ENCODE results near the gene ANXA11. TPM values are rescaled to one million over a fixed set of nuclear protein-coding genes. Genes with fewer than 3 reads are reported as not detected.

ANXA11 gene
- total and polyA plus RNA-seq, 2 of the 4 experiments (the other 2 are of a cell fraction) = 39.4 to 109 TPM

- Histone ChIP-seq H4K8ac (ENCODE audit: low read depth in 2 of 2, low read length in 2 of 2) (peak overlapping the region; percentile 62 to 86; a peak in 2 of 4 replicates), H2AK9ac (replicated peaks; ENCODE audit: low read depth, low read length, poor library complexity) (no peak overlapping the region), H3K9me3 (ENCODE audit: control insufficient read depth, insufficient read depth, low read length) (no peaks in the 10 kb centered on the region), H3K56ac (ENCODE audit: extremely low read depth, insufficient read depth, low read length) (no peak overlapping the region), H3K4ac (ENCODE audit: low read depth, low read length) (no peak overlapping the region), H3K9ac (ENCODE audit: low read depth, low read length) (no peak overlapping the region), H2AFZ (replicated peaks; ENCODE audit: low read length, poor library complexity) (peak overlapping the region; percentile 7), H2BK15ac (ENCODE audit: low read depth, low read length) (no peak overlapping the region), H3K4me3 (ENCODE audit: insufficient read depth, low read depth, low read length) (no peak overlapping the region), H2AK5ac (ENCODE audit: low read depth, low read length) (no peak overlapping the region), H2BK5ac (ENCODE audit: low read depth, low read length, poor library complexity, severe bottlenecking) (no peak overlapping the region), H3K9me1 (ENCODE audit: insufficient read depth, low read length) (peaks cover 8% of the 10 kb centered on the region; the same call in 1 of the 2 replicates), H4K91ac (ENCODE audit: insufficient read depth, low read depth, low read length) (no peak overlapping the region), H2BK120ac (ENCODE audit: low read depth, low read length) (0 out of 2 replicates have a peak overlapping the region, but pooled peaks have one; percentile 43), H2BK20ac (ENCODE audit: low read depth, low read length) (no peak overlapping the region), H4K20me1 (ENCODE audit: insufficient read depth, low read length) (no peaks in the 10 kb centered on the region), H4K5ac (ENCODE audit: low read depth, low read length) (no peak overlapping the region), H3K79me1 (ENCODE audit: low read depth in 1 of 2, low read length in 2 of 2) (peaks cover 0 to 14% of the 10 kb centered on the region in 2 experiments; a peak in 1 of 4 replicates), H3K18ac (ENCODE audit: low read depth, low read length) (no peak overlapping the region), H3K4me1 (ENCODE audit: control insufficient read depth, insufficient read depth, low read length) (peaks cover 21% of the 10 kb centered on the region), H3K27ac (ENCODE audit: insufficient read depth, low read length) (peak overlapping the region; percentile 74; the same call in 1 of the 2 replicates), H3K14ac (replicated peaks; ENCODE audit: low read depth, low read length) (no peak overlapping the region), H3K36me3 (ENCODE audit: control insufficient read depth, insufficient read depth, low read length) (no peaks in the 10 kb centered on the region), H3K23ac (ENCODE audit: low read depth, low read length) (no peak overlapping the region), H3K27me3 (ENCODE audit: control insufficient read depth, insufficient read depth, low read length) (no peaks in the 10 kb centered on the region), H3K4me2 (ENCODE audit: low read depth, low read length) (no peak overlapping the region; the same call in 1 of the 2 replicates)
- ATAC-seq (ENCODE audit: low read depth) (peak; percentile 61), DNase-seq (peak; percentile 88)
- ChIA-PET POLR2A (ENCODE audit: unreplicated experiment) (no interaction called here), CTCF (interaction anchor here (0.5 kb wide), 1 partner anchor 60 kb away, joined by 3 read pairs; no protein-coding TSS in a partner anchor)
- in situ Hi-C loops (cut with MboI; ENCODE audit: low sequenced_read_pairs) (no loop called here), intact Hi-C loops (cut with micrococcal nuclease) (loop anchor here (2.0 to 10.0 kb wide), 2 partner anchors 57 to 591 kb away; partner anchors contain the start of gene TMEM254), dilution Hi-C loops (cut with HindIII; ENCODE audit: low sequenced_read_pairs, unreplicated experiment) (no loop called here)
- BruUV-seq (replicated peaks) = no TSS peak
- TF ChIP-seq CEBPB (IDR thresholded peaks at IDR 0.05; ENCODE audit: low read depth, low read length) = peak; percentile 58
- TF ChIP-seq, protein P1, sequence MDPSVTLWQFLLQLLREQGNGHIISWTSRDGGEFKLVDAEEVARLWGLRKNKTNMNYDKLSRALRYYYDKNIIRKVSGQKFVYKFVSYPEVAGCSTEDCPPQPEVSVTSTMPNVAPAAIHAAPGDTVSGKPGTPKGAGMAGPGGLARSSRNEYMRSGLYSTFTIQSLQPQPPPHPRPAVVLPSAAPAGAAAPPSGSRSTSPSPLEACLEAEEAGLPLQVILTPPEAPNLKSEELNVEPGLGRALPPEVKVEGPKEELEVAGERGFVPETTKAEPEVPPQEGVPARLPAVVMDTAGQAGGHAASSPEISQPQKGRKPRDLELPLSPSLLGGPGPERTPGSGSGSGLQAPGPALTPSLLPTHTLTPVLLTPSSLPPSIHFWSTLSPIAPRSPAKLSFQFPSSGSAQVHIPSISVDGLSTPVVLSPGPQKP (IDR thresholded peaks at IDR 0.05; ENCODE audit: borderline replicate concordance, low read depth, low read length) = no peak
- 0 out of 2 replicates have a peak, but pooled peaks have one; percentile 28 for TF ChIP-seq MXI1 (IDR thresholded peaks at IDR 0.05; ENCODE audit: borderline replicate concordance, low read depth, low read length)
- TF ChIP-seq, protein P2, sequence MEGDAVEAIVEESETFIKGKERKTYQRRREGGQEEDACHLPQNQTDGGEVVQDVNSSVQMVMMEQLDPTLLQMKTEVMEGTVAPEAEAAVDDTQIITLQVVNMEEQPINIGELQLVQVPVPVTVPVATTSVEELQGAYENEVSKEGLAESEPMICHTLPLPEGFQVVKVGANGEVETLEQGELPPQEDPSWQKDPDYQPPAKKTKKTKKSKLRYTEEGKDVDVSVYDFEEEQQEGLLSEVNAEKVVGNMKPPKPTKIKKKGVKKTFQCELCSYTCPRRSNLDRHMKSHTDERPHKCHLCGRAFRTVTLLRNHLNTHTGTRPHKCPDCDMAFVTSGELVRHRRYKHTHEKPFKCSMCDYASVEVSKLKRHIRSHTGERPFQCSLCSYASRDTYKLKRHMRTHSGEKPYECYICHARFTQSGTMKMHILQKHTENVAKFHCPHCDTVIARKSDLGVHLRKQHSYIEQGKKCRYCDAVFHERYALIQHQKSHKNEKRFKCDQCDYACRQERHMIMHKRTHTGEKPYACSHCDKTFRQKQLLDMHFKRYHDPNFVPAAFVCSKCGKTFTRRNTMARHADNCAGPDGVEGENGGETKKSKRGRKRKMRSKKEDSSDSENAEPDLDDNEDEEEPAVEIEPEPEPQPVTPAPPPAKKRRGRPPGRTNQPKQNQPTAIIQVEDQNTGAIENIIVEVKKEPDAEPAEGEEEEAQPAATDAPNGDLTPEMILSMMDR (conservative IDR thresholded peaks at IDR 0.05; ENCODE audit: low read depth, low read length) = no peak
- no peak for TF ChIP-seq CHD1 (IDR thresholded peaks at IDR 0.05; ENCODE audit: low read depth, low read length)
- TF ChIP-seq POLR2A (IDR thresholded peaks at IDR 0.05; ENCODE audit: low read depth, low read length) = no peak
- TF ChIP-seq BHLHE40 (IDR thresholded peaks at IDR 0.05; ENCODE audit: low read depth, low read length) = 0 out of 2 replicates have a peak, but pooled peaks have one; percentile 23
- TF ChIP-seq MAZ (IDR thresholded peaks at IDR 0.05; ENCODE audit: borderline replicate concordance, low read depth, low read length) = peak; percentile 33; the same call in 1 of the 2 replicates
- TF ChIP-seq RAD21 (IDR thresholded peaks at IDR 0.05; ENCODE audit: low read length) = no peak
- TF ChIP-seq FOS (IDR thresholded peaks at IDR 0.05; ENCODE audit: low read depth, low read length) = no peak
- no peak for TF ChIP-seq MAFK (IDR thresholded peaks at IDR 0.05; ENCODE audit: low read depth, low read length)
- 0% methylated on average over 3 of the region's 8 CpGs; no CpG with 5 or more reads in 1 of the 2 experiments for whole genome bisulfite sequencing, 2 experiments (ENCODE audit: extremely low coverage in 2 of 2, insufficient read length in 1 of 2)
These were observed 69.2 kb downstream of the ANXA11 start for GRCh38 chr10:80136134-80136571.
